Activated naive CD8-positive, alpha-beta T cell treated with anti-CD3 and anti-CD28 coated beads, Interleukin-2, amount 10 ng/mL, durations not matched to agents 7 days and 5 days (primary cell): Measurements from ENCODE around the gene LTF. TPM values are rescaled to one million over a fixed set of nuclear protein-coding genes. Genes with fewer than 3 reads are reported as not detected.
A peak's percentile ranks its signal among the peaks of the same experiment; 100 is the strongest.

Experiments
- ATAC-seq: fragments of 150-1000 bp; cut with Tn5 transposase; one replicate; pipeline ENCODE4 v1.10.0; 2021; ENCODE audit warnings: low read depth, moderate library complexity
- POLR2A ChIA-PET: fragments of 350-600 bp; sonication (Branson Sonifier 250); formaldehyde crosslinking; loops from one replicate; lab custom pipeline; 2021; ENCODE audit warnings: antibody characterized with exemption; lab: Charles Lee
- DNase-seq: peaks from one replicate; pipeline ENCODE4 v3.0.0; 2021
- H3K27ac Mint-ChIP-seq: one replicate; pipeline ENCODE4 v1.8.0; 2022; ENCODE audit warnings: mild to moderate bottlenecking, mixed read lengths
- H3K27me3 Mint-ChIP-seq: one replicate; pipeline ENCODE4 v1.8.0; 2022; ENCODE audit warnings: mild to moderate bottlenecking, moderate library complexity, mixed read lengths
- H3K36me3 Mint-ChIP-seq: one replicate; pipeline ENCODE4 v1.8.0; 2021; ENCODE audit warnings: mild to moderate bottlenecking, mixed read lengths
- H3K4me1 Mint-ChIP-seq: one replicate; pipeline ENCODE4 v1.8.0; 2021; ENCODE audit warnings: mixed read lengths
- H3K4me3 Mint-ChIP-seq: one replicate; pipeline ENCODE4 v1.8.0; 2022; ENCODE audit warnings: mild to moderate bottlenecking, moderate library complexity, mixed read lengths
- H3K9me3 Mint-ChIP-seq: one replicate; pipeline ENCODE4 v1.8.0; 2021; ENCODE audit warnings: mixed read lengths
- total RNA-seq, 2 experiments: library from RNA; stranded (reverse); gene quantifications; one replicate each; pipeline ENCODE4 v1.2.3, GENCODE V29; 2021

Gene LTF
- total RNA-seq, 2 experiments from 2014 or later = not detected

- H3K4me3 Mint-ChIP-seq = no peak overlapping the region
- no peaks in the 10 kb centered on the region for H3K36me3 Mint-ChIP-seq
- H3K4me1 Mint-ChIP-seq = no peaks in the 10 kb centered on the region
- POLR2A ChIA-PET = no interaction called here
- H3K9me3 Mint-ChIP-seq = no peaks in the 10 kb centered on the region
- peaks cover 42% of the 10 kb centered on the region for H3K27me3 Mint-ChIP-seq
- no peak for DNase-seq
- H3K27ac Mint-ChIP-seq = no peak overlapping the region
- no peak for ATAC-seq
Observed at GRCh38 chr3:46455231-46456115, 9.2 kb downstream of the LTF start.

- POLR2A ChIA-PET = no interaction called here
- DNase-seq (no peak), ATAC-seq (no peak)
- Mint-ChIP-seq H3K27ac (no peak overlapping the region), H3K4me1 (no peaks in the 10 kb centered on the region), H3K36me3 (no peaks in the 10 kb centered on the region), H3K27me3 (peaks cover 33% of the 10 kb centered on the region), H3K4me3 (no peak overlapping the region), H3K9me3 (no peaks in the 10 kb centered on the region)
Observed at GRCh38 chr3:46454606-46455005, 10.1 kb downstream of the LTF start.

- H3K27ac Mint-ChIP-seq = no peak overlapping the region
- H3K9me3 Mint-ChIP-seq = no peaks in the 10 kb centered on the region
- no peaks in the 10 kb centered on the region for H3K36me3 Mint-ChIP-seq
- H3K4me3 Mint-ChIP-seq = no peak overlapping the region
- POLR2A ChIA-PET = no interaction called here
- no peaks in the 10 kb centered on the region for H3K4me1 Mint-ChIP-seq
- ATAC-seq (no peak), DNase-seq (no peak)
- H3K27me3 Mint-ChIP-seq = peaks cover 29% of the 10 kb centered on the region
Observed at GRCh38 chr3:46454209-46454595, 10.5 kb downstream of the LTF start.

- POLR2A ChIA-PET = no interaction called here
Observed at GRCh38 chr3:46453526-46454208, 11.0 kb downstream of the LTF start.

GRCh38 chr3:46449755-46450552, 14.8 kb downstream of the LTF start:
- Mint-ChIP-seq H3K36me3 (no peaks in the 10 kb centered on the region), H3K4me1 (no peaks in the 10 kb centered on the region), H3K27ac (no peak overlapping the region), H3K9me3 (no peaks in the 10 kb centered on the region), H3K4me3 (no peak overlapping the region), H3K27me3 (peaks cover 26% of the 10 kb centered on the region)
- no peak for ATAC-seq
- POLR2A ChIA-PET = no interaction called here
- no peak for DNase-seq

More at GRCh38 chr3:46453526-46454208, 11.0 kb downstream of the LTF start:
- DNase-seq = no peak
- Mint-ChIP-seq H3K36me3 (no peaks in the 10 kb centered on the region), H3K4me1 (no peaks in the 10 kb centered on the region), H3K27ac (no peak overlapping the region), H3K27me3 (peaks cover 27% of the 10 kb centered on the region), H3K4me3 (no peak overlapping the region), H3K9me3 (no peaks in the 10 kb centered on the region)
- no peak for ATAC-seq

GRCh38 chr3:46448721-46449120, 16.0 kb downstream of the LTF start:
- POLR2A ChIA-PET = no interaction called here
- no peak overlapping the region for H3K27ac Mint-ChIP-seq

GRCh38 chr3:46447228-46447985, 17.3 kb downstream of the LTF start:
- H3K4me1 Mint-ChIP-seq = peaks cover 5% of the 10 kb centered on the region
- H3K27ac Mint-ChIP-seq = no peak overlapping the region
- ATAC-seq (no peak), DNase-seq (no peak)
- H3K36me3 Mint-ChIP-seq = no peaks in the 10 kb centered on the region
- POLR2A ChIA-PET = no interaction called here
- H3K9me3 Mint-ChIP-seq = no peaks in the 10 kb centered on the region
- H3K27me3 Mint-ChIP-seq = peaks cover 15% of the 10 kb centered on the region
- H3K4me3 Mint-ChIP-seq = no peak overlapping the region

More at GRCh38 chr3:46448721-46449120, 16.0 kb downstream of the LTF start:
- Mint-ChIP-seq H3K36me3 (no peaks in the 10 kb centered on the region), H3K4me3 (no peak overlapping the region), H3K4me1 (peaks cover 5% of the 10 kb centered on the region), H3K9me3 (no peaks in the 10 kb centered on the region), H3K27me3 (peaks cover 26% of the 10 kb centered on the region)
- ATAC-seq (no peak), DNase-seq (no peak)

- Mint-ChIP-seq H3K9me3 (no peaks in the 10 kb centered on the region), H3K4me1 (peaks cover 29% of the 10 kb centered on the region), H3K27me3 (peaks cover 5% of the 10 kb centered on the region), H3K4me3 (no peak overlapping the region), H3K36me3 (no peaks in the 10 kb centered on the region), H3K27ac (no peak overlapping the region)
- ATAC-seq = no peak
- POLR2A ChIA-PET = no interaction called here
- DNase-seq = no peak
Observed at GRCh38 chr3:46442576-46443530, 21.9 kb downstream of the LTF start.

- H3K4me1 Mint-ChIP-seq = peaks cover 29% of the 10 kb centered on the region
Observed at GRCh38 chr3:46440531-46441294, 24.0 kb downstream of the LTF start.

GRCh38 chr3:46438831-46439230, 25.9 kb downstream of the LTF start:
- Mint-ChIP-seq H3K36me3 (no peaks in the 10 kb centered on the region), H3K27ac (no peak overlapping the region), H3K9me3 (no peaks in the 10 kb centered on the region), H3K4me3 (no peak overlapping the region), H3K27me3 (no peaks in the 10 kb centered on the region), H3K4me1 (peaks cover 33% of the 10 kb centered on the region)
- ATAC-seq (no peak), DNase-seq (no peak)
- POLR2A ChIA-PET = no interaction called here

More at GRCh38 chr3:46440531-46441294, 24.0 kb downstream of the LTF start:
- Mint-ChIP-seq H3K9me3 (no peaks in the 10 kb centered on the region), H3K36me3 (no peaks in the 10 kb centered on the region), H3K4me3 (peak overlapping the region; percentile 3), H3K27ac (peak overlapping the region; percentile 7), H3K27me3 (no peaks in the 10 kb centered on the region)
- POLR2A ChIA-PET = no interaction called here
- DNase-seq (no peak), ATAC-seq (peak; percentile 96)

GRCh38 chr3:46435081-46435726, 29.5 kb downstream of the LTF start:
- H3K36me3 Mint-ChIP-seq = peaks cover 4% of the 10 kb centered on the region
- DNase-seq (no peak), ATAC-seq (no peak)
- peaks cover 19% of the 10 kb centered on the region for H3K4me1 Mint-ChIP-seq
- H3K4me3 Mint-ChIP-seq = no peak overlapping the region
- H3K27me3 Mint-ChIP-seq = peaks cover 1% of the 10 kb centered on the region
- POLR2A ChIA-PET = no interaction called here
- no peak overlapping the region for H3K27ac Mint-ChIP-seq
- peaks cover 7% of the 10 kb centered on the region for H3K9me3 Mint-ChIP-seq
